ENCODE data around the gene PRDX1.
"Not testable (repeated sequence)": the region's sequence is repeated elsewhere in the genome, so short reads cannot be mapped to it uniquely, and the experiment has no call there.

Gene PRDX1

DNA sequence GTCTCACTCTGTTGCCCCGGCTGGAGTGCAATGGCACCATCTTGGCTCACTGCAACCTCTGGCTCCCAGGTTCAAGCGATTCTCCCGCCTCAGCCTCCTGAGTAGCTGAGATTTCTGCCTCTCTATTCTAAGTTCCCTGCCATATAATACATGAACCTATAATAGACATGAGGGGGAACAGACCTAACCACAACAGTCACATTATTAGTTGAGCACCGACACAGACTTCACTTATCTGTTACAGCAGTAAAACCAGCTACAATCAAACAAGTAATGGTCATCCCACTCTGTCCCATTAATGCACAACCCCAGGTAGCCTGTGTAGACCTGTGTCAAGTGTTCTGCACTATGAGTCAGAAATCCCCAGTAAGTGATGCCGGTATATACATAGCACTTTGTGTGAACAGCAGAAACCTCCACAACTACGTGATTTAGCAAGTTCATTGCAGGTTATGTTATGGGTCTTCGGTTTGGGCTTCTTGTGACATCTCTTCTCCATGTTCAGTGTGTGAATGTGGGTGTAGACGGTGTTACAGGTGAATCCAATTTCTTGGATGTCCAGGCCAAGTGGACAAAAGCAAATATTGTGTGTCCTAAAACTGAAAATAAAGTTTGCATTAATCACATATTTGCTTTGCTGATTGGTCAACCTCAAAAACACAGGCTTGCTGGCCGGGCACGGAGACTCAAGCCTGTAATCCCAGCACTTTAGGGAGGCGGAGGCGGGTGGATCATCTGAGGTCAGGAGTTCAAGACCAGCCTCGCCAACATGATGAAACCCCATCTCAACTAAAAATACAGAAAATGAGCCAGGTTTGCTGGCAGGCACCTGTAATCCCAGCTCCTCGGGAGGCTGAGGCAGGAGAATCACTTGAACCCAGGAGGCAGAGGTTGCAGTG, 18.0 kb downstream of the PRDX1 start:
- no peak for DNase-seq (ENCODE audit: low spot score)

DNA sequence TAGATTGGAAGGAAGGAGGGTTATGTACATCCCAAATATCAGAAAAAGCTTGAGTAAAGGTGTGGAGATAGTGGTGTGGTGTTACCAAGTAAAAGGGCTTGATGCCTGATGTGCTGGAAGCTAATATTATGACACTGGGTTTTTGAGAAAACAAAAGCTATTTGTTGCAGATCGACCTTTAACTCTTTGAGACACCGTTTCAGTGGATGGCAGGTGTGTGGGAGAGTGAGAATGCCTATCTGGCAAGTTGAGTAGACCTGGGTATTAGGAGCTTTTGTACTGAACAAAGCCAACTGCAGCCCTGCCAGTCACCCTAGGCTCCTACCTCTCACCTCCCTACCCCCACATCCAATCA, 20.2 kb downstream of the PRDX1 start:
- no peak for DNase-seq (ENCODE audit: low spot score)

DNA sequence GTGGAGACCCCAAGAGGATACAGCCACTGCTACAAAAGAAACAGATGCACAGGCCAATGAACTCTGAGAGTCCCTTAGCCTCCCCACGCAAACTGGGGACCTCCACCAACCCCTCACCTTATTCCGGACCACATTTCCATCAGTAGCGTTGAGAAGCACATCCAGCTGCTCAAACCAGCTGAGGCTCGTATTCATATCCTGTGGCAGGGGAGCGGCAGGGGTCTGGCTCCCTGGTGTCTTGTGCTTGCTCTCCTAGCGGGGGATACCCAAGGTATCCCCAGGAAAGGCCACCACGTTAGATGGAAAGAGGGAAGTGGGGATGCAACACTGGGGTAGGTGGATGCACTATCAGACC, 22.3 kb downstream of the PRDX1 start:
- DNase-seq (ENCODE audit: low spot score), result no peak

DNA sequence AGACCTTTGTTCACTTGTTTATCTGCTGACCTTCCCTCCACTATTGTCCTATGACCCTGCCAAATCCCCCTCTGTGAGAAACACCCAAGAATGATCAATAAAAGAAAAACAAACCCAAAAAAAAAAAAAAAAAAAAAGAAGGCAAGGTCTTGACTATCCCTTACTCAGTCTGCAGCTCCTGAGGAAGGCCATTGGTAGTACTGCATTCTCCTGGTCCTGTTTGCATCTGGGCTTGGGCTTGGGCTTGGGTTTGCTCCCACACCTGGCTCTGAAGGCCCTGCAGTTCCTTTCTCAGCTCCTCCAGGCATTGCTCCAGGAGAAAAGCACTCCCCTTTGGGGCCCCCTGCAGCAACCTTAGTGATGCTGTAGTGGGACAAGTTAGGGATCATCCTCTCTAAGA, 23.4 kb downstream of the PRDX1 start:
- no peak for DNase-seq (ENCODE audit: low spot score)

DNA sequence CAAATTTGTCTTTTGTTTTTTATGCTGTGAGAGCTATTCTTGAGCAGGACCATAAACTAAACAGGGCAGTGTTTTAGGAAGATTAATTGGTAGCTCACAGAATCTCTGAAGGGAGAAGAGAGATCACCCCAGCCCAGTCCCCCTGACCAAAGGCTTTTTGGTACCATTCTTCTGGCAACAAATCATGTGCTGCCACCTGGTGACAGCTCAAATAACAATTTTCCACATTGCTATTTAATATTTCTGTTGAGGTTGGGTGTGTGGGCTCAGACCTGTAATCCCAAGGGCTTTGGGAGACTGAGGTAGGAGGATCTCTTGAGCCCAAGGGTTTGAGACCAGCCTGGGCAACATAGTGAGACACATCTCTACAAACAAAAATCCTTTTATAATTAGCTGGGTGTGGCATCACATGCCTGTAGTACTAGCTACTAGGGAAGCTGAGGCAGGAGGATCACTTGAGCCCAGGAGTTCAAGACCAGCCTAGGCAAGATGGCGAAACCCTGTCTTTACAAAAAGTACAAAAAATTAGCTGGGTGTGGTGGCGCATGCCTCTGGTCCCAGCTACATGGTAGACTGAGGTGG, 28.5 kb downstream of the PRDX1 start:
- peak; percentile 78 for DNase-seq (ENCODE audit: low spot score)

DNA sequence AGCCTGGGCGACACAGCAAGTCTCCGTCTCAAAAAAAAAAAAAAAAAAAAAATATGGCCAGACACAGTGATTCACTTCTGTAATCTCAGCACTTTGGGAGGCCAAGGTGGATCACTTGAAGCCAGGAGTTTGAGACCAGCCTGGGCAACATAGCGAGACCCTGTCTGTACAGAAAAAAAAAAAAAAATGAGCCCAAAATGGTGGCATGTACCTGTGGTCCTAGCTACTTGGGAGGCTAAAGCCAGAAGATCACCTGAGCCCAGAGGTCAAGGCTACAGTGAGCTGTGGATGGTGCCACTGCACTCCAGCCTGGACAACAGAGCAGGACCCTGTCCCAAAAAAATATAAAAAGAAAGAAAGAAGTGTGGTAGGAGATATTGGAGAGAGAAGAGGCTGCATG, 29.0 kb downstream of the PRDX1 start:
- no peak for DNase-seq (ENCODE audit: low spot score)

DNA sequence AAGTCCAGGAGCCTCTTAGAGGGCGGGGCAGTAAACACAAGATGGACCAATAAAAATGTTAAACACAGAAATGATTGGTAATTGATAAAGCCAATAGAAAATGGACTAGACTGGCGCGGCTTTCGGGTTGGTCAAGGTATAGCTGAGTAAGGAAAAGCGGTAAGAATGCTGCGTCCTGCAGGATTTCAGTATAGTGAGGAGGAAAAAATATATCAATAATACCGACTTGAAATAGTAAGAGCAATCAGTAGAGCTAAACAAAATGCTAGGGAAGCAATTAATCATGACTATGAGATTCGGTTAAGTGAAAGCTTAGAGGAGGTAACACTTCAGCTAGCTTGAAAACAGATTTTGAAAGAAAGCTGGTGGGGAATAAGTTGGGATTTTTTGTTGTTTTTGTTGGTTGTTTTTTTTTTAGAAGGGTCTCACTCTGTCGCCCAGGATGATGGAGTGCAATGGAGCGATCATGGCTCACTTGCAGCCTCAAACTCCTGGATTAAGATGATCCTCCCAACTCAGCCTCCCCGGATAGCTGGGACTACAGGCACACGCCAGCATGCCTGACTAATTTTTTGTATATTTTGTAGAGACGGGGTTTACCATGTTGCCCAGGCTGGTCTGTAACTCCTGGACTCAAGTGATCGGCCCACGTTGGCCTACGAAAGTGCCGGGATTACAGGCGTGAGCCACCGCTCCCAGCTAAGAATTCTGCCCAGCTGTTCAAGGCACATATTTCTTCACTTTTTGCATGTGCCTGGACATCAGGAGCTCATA, 30.0 kb downstream of the PRDX1 start:
- no peak for DNase-seq (ENCODE audit: low spot score)

DNA sequence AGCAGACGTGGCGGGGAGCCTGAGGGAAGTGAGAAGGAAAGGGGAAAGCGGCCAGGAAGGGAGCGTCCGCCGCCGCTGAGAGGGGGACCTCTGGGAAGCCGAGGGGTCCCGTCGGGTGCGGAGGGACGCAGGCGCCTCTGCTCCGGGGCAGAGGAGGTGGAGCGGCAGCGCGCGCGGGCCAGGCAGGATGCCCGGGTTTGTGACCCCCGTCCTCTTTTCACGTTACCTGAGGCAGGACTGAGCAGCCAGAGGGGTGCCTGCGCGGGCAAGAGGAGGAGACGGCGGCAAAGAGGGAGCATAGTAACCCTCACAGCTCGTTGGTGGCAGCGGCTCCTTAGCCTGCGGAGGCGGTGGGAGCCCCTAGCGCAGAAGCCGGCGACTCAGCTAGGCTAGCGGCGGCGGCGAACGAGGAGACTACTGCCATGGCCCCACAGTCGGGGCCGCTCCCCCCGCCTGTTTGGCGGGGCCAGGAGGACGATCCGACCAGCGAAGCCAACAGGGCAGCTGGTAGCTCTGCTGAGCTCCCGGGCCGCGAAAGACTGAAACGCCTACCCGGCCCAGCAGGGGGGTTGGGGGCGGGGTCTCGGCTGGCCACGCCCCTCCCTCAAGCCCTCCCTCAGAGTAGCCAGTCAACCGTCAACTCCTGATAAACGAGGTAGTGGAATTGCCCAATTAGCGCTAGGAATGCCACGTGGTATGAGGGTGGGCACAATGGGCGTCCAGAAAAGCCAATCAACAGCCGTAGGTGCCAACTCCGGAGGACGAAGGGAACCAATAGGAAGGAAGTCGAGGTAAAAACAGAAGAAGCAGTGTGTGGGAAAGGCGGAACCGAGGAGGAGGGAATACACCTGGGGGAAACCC, 30.8 kb downstream of the PRDX1 start, which contains the start of gene TESK2:
TESK2 (minus strand) TSS at position 538 of the 861 bp plus-strand sequence. CDS start 33,378 bp downstream, outside the sequence.
- peak; percentile 100 for DNase-seq (ENCODE audit: low spot score)

DNA sequence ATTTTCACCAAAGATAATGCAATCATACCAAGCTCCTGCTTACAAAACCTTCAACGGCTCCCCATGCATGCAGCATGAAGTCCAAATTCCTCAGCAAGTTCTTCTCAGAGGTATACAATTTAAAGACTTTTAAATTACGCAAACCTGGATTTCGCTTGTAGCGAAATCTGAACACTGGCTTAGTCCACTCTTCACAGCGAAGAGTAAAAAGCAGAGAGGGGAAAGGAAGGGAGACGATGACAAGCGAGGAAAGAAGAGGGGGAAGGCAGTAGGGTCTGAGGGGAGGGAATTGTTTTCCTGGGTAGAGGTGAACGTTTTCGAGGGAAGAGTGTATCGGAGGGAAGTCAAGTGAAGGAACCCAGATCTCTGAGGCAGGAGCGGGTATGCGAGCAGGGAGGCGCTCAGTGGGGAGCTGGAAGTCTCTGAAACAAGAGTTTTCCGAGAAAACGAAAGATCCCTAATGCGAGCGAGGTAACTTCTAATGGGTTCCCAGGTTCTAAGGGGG, 31.5 kb downstream of the PRDX1 start:
- no peak for DNase-seq (ENCODE audit: low spot score)

DNA sequence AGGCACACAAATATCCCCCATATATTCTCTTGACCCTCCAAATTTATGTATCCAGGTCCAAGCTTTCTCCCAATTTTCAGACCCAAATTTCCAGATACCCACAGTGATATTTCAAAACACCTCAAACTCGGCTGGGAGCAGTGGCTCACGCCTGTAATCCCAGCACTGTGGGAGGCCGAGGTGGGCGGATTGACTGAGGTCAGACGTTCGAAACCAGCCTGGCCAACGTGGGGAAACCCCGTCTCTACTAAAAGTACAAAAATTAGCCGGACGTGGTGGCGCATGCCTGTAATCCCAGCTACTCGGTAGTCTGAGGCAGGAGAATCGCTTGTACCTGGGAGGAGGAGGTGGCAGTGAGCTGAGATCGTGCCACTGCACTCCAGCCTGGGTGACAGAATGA, 32.3 kb downstream of the PRDX1 start:
- DNase-seq (ENCODE audit: low spot score), result not testable (repeated sequence)

DNA sequence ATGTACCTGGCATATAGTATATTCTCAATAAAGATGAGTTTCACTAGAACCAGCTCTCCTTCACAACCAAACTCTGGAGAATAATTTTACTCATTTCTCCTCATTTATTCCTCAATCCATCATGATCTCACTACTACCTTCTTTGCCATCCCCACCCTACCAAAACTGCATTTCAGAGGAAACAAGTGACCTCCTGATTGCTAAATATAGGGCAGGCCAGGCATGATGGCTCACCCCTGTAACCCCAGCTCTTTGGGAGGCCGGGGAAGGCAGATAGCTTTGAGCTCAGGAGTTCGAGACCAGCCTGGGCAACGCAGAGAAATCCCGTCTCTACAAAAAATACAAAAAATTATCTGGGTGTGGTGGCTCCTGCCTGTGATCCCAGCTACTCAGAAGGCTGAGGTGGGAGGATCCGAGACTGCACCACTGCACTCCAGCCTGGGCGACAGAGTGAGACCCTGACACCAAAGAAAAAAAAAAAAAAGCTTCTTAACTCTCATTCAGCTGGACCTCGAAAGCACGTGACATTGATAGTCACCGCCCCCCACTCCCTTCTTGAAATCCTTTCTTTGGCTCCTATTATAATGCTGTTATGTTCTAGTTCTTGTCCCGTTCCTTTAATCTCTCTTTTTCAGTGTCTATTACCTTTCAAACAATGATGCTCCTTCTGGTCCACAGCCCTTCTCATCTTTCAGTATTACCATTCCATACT, 32.9 kb downstream of the PRDX1 start:
- no peak for DNase-seq (ENCODE audit: low spot score)

DNA sequence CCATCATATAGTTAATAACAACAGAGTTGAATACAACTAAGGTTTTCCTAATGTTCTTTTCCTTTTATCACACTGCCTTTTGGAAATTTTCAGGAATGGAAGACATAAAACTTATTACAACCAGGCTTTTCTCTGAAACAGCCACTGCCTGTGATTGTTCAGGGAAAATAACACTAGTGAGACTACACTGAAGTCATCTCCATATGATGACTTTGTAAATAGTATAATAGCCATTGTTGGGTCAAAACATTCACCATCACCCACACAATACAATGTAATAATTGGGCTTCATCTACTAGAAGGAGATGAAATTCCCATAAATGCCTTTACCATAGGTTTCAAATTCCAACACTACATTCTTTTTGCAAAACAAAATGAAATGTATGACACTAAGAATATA, 35.7 kb downstream of the PRDX1 start:
- DNase-seq (ENCODE audit: low spot score), result peak; percentile 87

DNA sequence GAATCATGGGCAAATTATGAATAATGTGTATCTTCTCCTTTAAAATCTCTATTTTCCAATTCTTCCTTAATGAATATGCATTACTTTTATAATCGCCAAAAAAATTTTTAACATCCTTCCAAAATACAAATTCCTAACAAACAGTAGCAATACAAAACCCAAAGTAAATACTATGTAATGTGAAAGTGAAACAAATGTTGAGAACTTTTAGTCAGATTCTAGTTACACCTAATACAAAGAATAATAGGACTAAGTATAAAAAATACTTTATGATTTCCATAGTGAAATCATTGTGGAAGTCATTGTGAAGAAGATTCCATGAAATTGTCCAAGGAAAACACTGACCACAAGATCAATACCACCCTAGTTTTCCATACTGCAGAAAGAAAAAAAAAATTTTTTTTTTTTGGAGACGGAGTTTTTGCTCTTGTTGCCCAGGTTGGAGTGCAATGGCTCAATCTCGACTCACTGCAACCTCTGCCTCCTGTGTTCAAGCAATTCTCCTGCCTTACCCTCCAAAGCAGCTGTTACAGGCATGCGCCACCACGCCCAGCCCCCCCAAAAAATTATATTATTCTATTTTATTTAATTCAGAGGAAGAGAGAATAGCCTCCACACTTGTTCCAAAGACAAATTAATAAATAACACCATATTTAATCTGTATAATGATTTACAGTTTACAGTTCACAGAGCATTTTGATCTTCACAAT, 42.5 kb downstream of the PRDX1 start:
- DNase-seq (ENCODE audit: low spot score), result no peak

DNA sequence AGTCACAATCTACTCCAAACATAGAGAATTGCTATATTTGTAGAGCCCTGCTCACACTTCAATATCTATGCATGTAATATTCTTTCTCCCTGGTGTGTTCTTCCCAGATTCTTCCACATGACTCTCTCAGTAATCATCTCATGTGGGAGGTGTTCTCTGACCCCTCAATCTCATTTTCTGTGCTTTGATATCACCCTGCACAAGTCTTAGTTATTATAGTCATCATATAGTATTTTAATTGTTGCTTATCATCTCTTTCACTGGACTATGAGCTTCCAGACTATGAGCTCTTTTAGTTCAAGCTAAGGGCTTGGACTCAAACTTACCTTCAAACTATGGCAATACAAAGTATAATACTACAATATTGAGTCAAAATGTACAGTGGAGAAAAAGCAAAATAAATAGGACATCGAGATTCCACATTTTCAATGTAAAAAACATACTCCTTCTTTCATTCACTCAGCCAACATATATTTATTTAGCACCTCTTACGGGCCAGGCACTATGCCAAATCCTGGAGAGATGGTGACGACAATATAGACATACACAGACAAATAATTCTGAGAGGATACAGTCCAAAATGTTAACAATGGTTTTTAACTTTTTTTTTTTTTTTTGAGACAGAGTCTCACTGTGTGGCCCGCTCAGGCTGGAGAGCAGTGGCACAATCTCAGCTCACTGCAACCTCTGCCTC, 43.4 kb downstream of the PRDX1 start:
- DNase-seq (ENCODE audit: low spot score), result no peak

DNA sequence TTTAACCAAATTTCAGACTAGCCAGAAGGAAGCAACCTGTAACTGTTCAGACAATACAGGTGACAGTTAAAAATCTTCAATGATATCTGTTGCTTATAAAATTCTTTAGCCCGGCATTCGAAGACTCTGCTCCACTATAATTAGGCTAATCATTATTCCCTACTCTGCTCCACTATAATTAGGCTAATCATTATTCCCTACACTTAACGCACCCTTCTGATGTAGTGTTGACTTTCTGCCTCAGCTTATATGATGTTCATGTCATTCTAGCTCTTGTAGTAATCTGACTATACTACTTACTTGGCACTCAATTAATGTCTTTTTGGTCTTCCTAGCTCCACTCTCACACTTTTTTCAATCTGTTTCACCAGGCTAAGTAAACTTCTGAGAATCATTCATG, 44.0 kb downstream of the PRDX1 start:
- no peak for DNase-seq (ENCODE audit: low spot score)

DNA sequence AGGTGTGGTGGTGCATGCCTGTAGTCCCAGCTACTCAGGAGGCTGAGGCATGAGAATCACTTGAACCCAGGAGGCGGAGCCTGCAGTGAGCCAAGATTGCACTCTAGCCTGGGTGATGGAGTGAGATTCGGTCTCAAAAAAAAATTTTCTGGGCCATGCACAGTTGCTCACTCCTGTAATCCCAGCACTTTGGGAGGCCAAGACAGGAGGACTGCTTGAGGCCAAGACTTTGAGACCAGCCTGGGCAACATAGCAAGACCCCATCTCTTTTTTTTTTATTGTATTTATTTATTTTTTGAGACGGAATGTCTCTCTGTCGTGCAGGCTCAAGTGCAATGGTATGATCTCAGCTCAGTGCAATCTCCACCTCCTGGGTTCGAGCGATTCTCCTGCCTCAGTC, 47.5 kb downstream of the PRDX1 start:
- not testable (repeated sequence) for DNase-seq (ENCODE audit: low spot score)

DNA sequence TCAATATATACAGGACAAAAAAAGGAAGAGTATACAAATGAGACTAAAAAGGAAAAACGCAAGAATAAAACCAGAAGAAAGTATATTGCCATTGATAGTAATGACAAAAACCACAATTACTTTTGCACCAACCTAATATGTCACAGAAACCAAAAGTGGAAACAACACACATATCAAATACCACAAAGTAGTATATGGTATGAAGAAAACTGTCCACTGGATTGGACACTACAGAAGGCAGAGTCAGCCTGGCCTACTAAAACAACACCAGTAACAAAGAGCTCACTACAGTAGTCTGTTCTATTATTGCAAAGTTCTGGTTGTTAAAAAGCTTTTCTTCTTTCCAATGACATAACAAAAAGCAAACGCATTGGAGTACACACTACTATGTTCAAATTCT, 48.4 kb downstream of the PRDX1 start:
- DNase-seq (ENCODE audit: low spot score), result peak; percentile 50

DNA sequence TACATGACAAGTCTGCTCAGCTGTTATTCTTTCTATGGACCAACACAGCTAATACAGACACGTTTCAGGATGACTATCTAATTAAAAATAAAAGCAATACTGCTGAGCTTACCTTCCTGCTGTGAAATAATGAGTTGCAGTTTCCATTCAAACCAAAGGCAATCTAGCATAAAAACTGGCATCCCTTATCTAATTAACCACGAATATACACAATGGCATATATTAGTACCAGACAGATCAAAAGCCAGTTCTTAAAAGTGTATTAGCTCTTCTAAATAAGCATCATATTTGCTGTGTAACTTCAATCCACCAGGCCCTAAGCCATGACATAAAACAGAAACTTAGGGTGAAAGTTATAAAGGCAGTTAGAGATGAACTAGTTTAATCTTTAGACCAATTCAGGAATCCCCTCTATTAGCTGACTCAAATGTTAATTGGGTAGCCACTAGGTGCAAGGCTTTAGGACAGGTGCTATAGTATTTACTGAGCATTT, 51.3 kb downstream of the PRDX1 start:
- DNase-seq (ENCODE audit: low spot score), result no peak

DNA sequence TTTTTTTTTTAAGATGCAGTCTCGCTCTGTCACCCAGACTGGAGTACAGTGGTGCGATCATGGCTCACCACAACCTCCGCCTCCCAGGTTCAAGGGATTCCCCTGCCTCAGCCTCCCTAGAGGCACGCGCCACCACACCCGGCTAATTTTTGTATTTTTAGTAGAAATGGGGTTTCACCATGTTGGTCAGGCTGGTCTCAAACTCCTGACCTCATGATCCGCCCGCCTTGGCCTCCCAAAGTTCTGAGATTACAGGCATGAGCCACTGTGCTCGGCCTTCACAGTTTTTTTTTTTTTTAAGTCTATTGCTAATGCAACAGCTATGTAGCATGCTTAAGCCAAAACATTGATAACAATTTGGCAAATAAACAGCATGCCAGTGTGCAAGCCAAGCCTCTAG, 54.3 kb downstream of the PRDX1 start:
- not testable (repeated sequence) for DNase-seq (ENCODE audit: low spot score)

DNA sequence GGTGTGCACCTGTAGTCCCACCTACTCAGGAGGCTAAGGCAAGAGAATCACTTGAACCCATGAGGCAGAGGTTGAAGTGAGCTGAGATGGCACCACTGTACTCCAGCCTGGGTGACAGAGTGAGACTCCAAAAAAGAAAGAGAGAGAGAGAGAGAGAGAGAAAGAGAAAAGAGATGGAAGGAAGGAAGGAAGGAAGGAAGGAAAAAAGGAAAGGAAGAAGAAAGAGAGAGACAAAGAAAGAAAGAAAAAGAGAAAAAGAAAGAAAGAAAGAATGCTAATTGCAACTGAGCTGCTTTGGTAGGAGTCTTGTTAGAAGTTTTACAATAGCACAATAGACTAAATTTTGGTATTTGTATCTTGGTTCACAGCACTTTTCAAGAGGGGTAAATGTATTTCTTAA, 56.4 kb downstream of the PRDX1 start:
- DNase-seq (ENCODE audit: low spot score), result no peak

Data from pons (tissue), 1 donor.